Measurements from ENCODE around the gene ATOH8. TPM values are rescaled to one million over a fixed set of nuclear protein-coding genes. Genes with fewer than 3 reads are reported as not detected.
A peak's percentile ranks its signal among the peaks of the same experiment; 100 is the strongest.

ATOH8 gene
- total and polyA plus RNA-seq, 2 experiments from 2014 or later: 12.7 to 50.1 TPM

- TF ChIP-seq EZH2 (IDR thresholded peaks at IDR 0.05; ENCODE audit: insufficient read depth, poor library complexity, severe bottlenecking) (no peak), EZH2phosphoT487 (IDR thresholded peaks at IDR 0.05; ENCODE audit: insufficient read depth, low read depth) (no peak)
- in situ Hi-C loops (cut with MboI): no loop called here
- Histone ChIP-seq H3K27ac (peak overlapping the region; percentile 87; the same call in 1 of the 2 replicates), H3K9me2 (ENCODE audit: insufficient read depth) (no peaks in the 10 kb centered on the region), H3K9me3 (ENCODE audit: low read depth) (no peaks in the 10 kb centered on the region), H3K4me3 (no peak overlapping the region), H2AFZ (no peak overlapping the region), H3K79me2 (ENCODE audit: insufficient read depth) (peaks cover 25% of the 10 kb centered on the region), H4K20me1 (ENCODE audit: insufficient read depth) (no peaks in the 10 kb centered on the region), H3K36me3 (ENCODE audit: low read depth) (peaks cover 4% of the 10 kb centered on the region; the same call in 1 of the 2 replicates), H3K9ac (0 out of 2 replicates have a peak overlapping the region, but pooled peaks have one; percentile 77), H3K4me2 (ENCODE audit: unreplicated experiment) (no peak overlapping the region), H3F3A (ENCODE audit: insufficient read depth) (peaks cover 43% of the 10 kb centered on the region), H3K27me3 (replicated peaks; ENCODE audit: insufficient read depth) (no peaks in the 10 kb centered on the region), H3K4me1 (ENCODE audit: insufficient read depth) (peaks cover 19% of the 10 kb centered on the region)
- DNase-seq: no peak
- 82 to 84% methylated on average over 7 of the region's 7 CpGs for WGBS, 2 experiments (ENCODE audit: low coverage in 1 of 2, low lambda C conversion rate in 2 of 2, missing lambda C conversion rate in 2 of 2)
Measured at GRCh38 chr2:85786444-85786843, 32.7 kb downstream of the ATOH8 start.

GRCh38 chr2:85786865-85787264, 33.1 kb downstream of the ATOH8 start:
- H4K20me1 ChIP-seq (ENCODE audit: insufficient read depth): no peaks in the 10 kb centered on the region
- H3K4me3 ChIP-seq: no peak overlapping the region
- no peaks in the 10 kb centered on the region for H3K27me3 ChIP-seq (replicated peaks; ENCODE audit: insufficient read depth)
- H3K9me2 ChIP-seq (ENCODE audit: insufficient read depth): no peaks in the 10 kb centered on the region
- no peak for DNase-seq
- no peak overlapping the region for H2AFZ ChIP-seq
- no peak overlapping the region for H3K27ac ChIP-seq
- no peak overlapping the region for H3K4me2 ChIP-seq (ENCODE audit: unreplicated experiment)
- peaks cover 21% of the 10 kb centered on the region for H3K4me1 ChIP-seq (ENCODE audit: insufficient read depth)
- in situ Hi-C loops (cut with MboI): no loop called here
- 87 to 89% methylated on average over 14 of the region's 14 CpGs for WGBS, 2 experiments (ENCODE audit: low coverage in 1 of 2, low lambda C conversion rate in 2 of 2, missing lambda C conversion rate in 2 of 2)
- no peaks in the 10 kb centered on the region for H3K9me3 ChIP-seq (ENCODE audit: low read depth)
- peaks cover 47% of the 10 kb centered on the region for H3F3A ChIP-seq (ENCODE audit: insufficient read depth)
- H3K9ac ChIP-seq: no peak overlapping the region
- peaks cover 4% of the 10 kb centered on the region; the same call in 1 of the 2 replicates for H3K36me3 ChIP-seq (ENCODE audit: low read depth)
- H3K79me2 ChIP-seq (ENCODE audit: insufficient read depth): peaks cover 23% of the 10 kb centered on the region; the same call in 1 of the 2 replicates
- TF ChIP-seq EZH2 (IDR thresholded peaks at IDR 0.05; ENCODE audit: insufficient read depth, poor library complexity, severe bottlenecking) (no peak), EZH2phosphoT487 (IDR thresholded peaks at IDR 0.05; ENCODE audit: insufficient read depth, low read depth) (no peak)

- Histone ChIP-seq H3K9me2 (ENCODE audit: insufficient read depth) (no peaks in the 10 kb centered on the region), H3K4me1 (ENCODE audit: insufficient read depth) (peaks cover 26% of the 10 kb centered on the region), H3K27me3 (replicated peaks; ENCODE audit: insufficient read depth) (no peaks in the 10 kb centered on the region), H2AFZ (no peak overlapping the region), H3K36me3 (ENCODE audit: low read depth) (no peaks in the 10 kb centered on the region), H4K20me1 (ENCODE audit: insufficient read depth) (no peaks in the 10 kb centered on the region), H3K4me3 (no peak overlapping the region), H3K27ac (no peak overlapping the region), H3K4me2 (ENCODE audit: unreplicated experiment) (no peak overlapping the region), H3F3A (ENCODE audit: insufficient read depth) (peaks cover 47% of the 10 kb centered on the region), H3K9ac (no peak overlapping the region), H3K9me3 (ENCODE audit: low read depth) (no peaks in the 10 kb centered on the region), H3K79me2 (ENCODE audit: insufficient read depth) (peaks cover 18% of the 10 kb centered on the region; the same call in 1 of the 2 replicates)
- TF ChIP-seq EZH2phosphoT487 (IDR thresholded peaks at IDR 0.05; ENCODE audit: insufficient read depth, low read depth) (no peak), EZH2 (IDR thresholded peaks at IDR 0.05; ENCODE audit: insufficient read depth, poor library complexity, severe bottlenecking) (no peak)
- no peak for DNase-seq
- WGBS, 2 experiments (ENCODE audit: low coverage in 1 of 2, low lambda C conversion rate in 2 of 2, missing lambda C conversion rate in 2 of 2): 91 to 97% methylated on average over 8 of the region's 8 CpGs
- in situ Hi-C loops (cut with MboI): no loop called here
Measured at GRCh38 chr2:85787282-85787980, 33.6 kb downstream of the ATOH8 start.

- in situ Hi-C loops (cut with MboI): no loop called here
- H3K36me3 ChIP-seq (ENCODE audit: low read depth): no peaks in the 10 kb centered on the region
- WGBS, 2 experiments (ENCODE audit: low coverage in 1 of 2, low lambda C conversion rate in 2 of 2, missing lambda C conversion rate in 2 of 2): 83 to 90% methylated on average over 5 to 6 of the region's 6 CpGs
Measured at GRCh38 chr2:85787981-85788340, 34.2 kb downstream of the ATOH8 start.

More at GRCh38 chr2:85787981-85788340, 34.2 kb downstream of the ATOH8 start:
- H3K79me2 ChIP-seq (ENCODE audit: insufficient read depth): peaks cover 12% of the 10 kb centered on the region; the same call in 1 of the 2 replicates
- H3K27ac ChIP-seq: no peak overlapping the region
- H3K27me3 ChIP-seq (replicated peaks; ENCODE audit: insufficient read depth): no peaks in the 10 kb centered on the region
- H2AFZ ChIP-seq: no peak overlapping the region
- H3K9me3 ChIP-seq (ENCODE audit: low read depth): no peaks in the 10 kb centered on the region
- TF ChIP-seq EZH2 (IDR thresholded peaks at IDR 0.05; ENCODE audit: insufficient read depth, poor library complexity, severe bottlenecking) (no peak), EZH2phosphoT487 (IDR thresholded peaks at IDR 0.05; ENCODE audit: insufficient read depth, low read depth) (no peak)
- H3K4me2 ChIP-seq (ENCODE audit: unreplicated experiment): no peak overlapping the region
- H3K4me3 ChIP-seq: no peak overlapping the region
- no peak overlapping the region for H3K9ac ChIP-seq
- peaks cover 48% of the 10 kb centered on the region for H3F3A ChIP-seq (ENCODE audit: insufficient read depth)
- DNase-seq: no peak
- H3K4me1 ChIP-seq (ENCODE audit: insufficient read depth): peaks cover 31% of the 10 kb centered on the region
- no peaks in the 10 kb centered on the region for H3K9me2 ChIP-seq (ENCODE audit: insufficient read depth)
- no peaks in the 10 kb centered on the region for H4K20me1 ChIP-seq (ENCODE audit: insufficient read depth)

Data from GM23248 (cell line).